HFFc6 (cell line): ENCODE data around the gene SNTG2. TPM values are rescaled to one million over a fixed set of nuclear protein-coding genes. Genes with fewer than 3 reads are reported as not detected.

Experiments used
- DNase-seq: peaks from one replicate; pipeline ENCODE4 v3.0.0-alpha.2; 2018
- H3K27ac Mint-ChIP-seq: 2 replicates; pipeline ENCODE4 v1.8.0; 2020; ENCODE audit warnings: mild to moderate bottlenecking, mixed read lengths
- H3K27me3 Mint-ChIP-seq: 2 replicates; pipeline ENCODE4 v1.8.0; 2021; ENCODE audit warnings: mild to moderate bottlenecking, moderate library complexity, mixed read lengths; ENCODE audit not compliant: insufficient read depth
- H3K36me3 Mint-ChIP-seq: 2 replicates; pipeline ENCODE4 v1.8.0; 2021; ENCODE audit warnings: low read depth, mixed read lengths
- H3K4me1 Mint-ChIP-seq: 2 replicates; pipeline ENCODE4 v1.8.0; 2020; ENCODE audit warnings: low read depth, mixed read lengths
- H3K4me3 Mint-ChIP-seq: 2 replicates; pipeline ENCODE4 v1.8.0; 2020; ENCODE audit warnings: mild to moderate bottlenecking, moderate library complexity, mixed read lengths
- H3K9me3 Mint-ChIP-seq: 2 replicates; pipeline ENCODE4 v1.8.0; 2020; ENCODE audit warnings: mild to moderate bottlenecking, mixed read lengths
- CTCF ChIP-seq: fragments of 200-600 bp; sonication (generic); IDR thresholded peaks from 2 replicates; pipeline ENCODE4 v1.5.0; 2021; ENCODE audit warnings: antibody characterized with exemption, mild to moderate bottlenecking
- total RNA-seq, 6 experiments: library from RNA; stranded (reverse); fragmentation: NEBNext Ultra II Directional; extraction: Animal tissue kit (Norgen Biotek cat#: 25700); gene quantifications; 2 replicates in 1 of 6; 3 replicates in 5 of 6; pipeline ENCODE4 v1.2.3, GENCODE V29; 2021

Gene SNTG2
- total RNA-seq, 6 experiments from 2014 or later = not detected

GRCh38 chr2:1231466-1232063 lies 280.9 kb downstream of the SNTG2 start:
- no peak for TF ChIP-seq CTCF
- Mint-ChIP-seq H3K4me3 (no peak overlapping the region), H3K27me3 (peaks cover 2% of the 10 kb centered on the region; the same call in 1 of the 2 replicates), H3K27ac (no peak overlapping the region), H3K9me3 (peaks cover 30% of the 10 kb centered on the region; the same call in 1 of the 2 replicates), H3K36me3 (peaks cover 15% of the 10 kb centered on the region), H3K4me1 (peaks cover 46% of the 10 kb centered on the region; the same call in 1 of the 2 replicates)
- DNase-seq = no peak

GRCh38 chr2:1233281-1233680 lies 282.6 kb downstream of the SNTG2 start:
- Mint-ChIP-seq H3K9me3 (peaks cover 34% of the 10 kb centered on the region; the same call in 1 of the 2 replicates), H3K4me1 (peaks cover 45% of the 10 kb centered on the region; the same call in 1 of the 2 replicates), H3K27me3 (peaks cover 4% of the 10 kb centered on the region), H3K36me3 (peaks cover 15% of the 10 kb centered on the region), H3K4me3 (no peak overlapping the region; the same call in 1 of the 2 replicates), H3K27ac (peak overlapping the region; percentile 89; the same call in 1 of the 2 replicates)
- DNase-seq = no peak
- no peak for TF ChIP-seq CTCF

GRCh38 chr2:1234731-1235308 lies 284.2 kb downstream of the SNTG2 start:
- TF ChIP-seq CTCF = no peak
- Mint-ChIP-seq H3K27me3 (peaks cover 4% of the 10 kb centered on the region), H3K9me3 (peaks cover 28% of the 10 kb centered on the region; the same call in 1 of the 2 replicates), H3K4me3 (peak overlapping the region; percentile 67; the same call in 1 of the 2 replicates), H3K36me3 (peaks cover 10% of the 10 kb centered on the region), H3K4me1 (peaks cover 41% of the 10 kb centered on the region; the same call in 1 of the 2 replicates), H3K27ac (peak overlapping the region; percentile 89; the same call in 1 of the 2 replicates)
- peak; percentile 4 for DNase-seq

- no peak for DNase-seq
- Mint-ChIP-seq H3K9me3 (peaks cover 18% of the 10 kb centered on the region; the same call in 1 of the 2 replicates), H3K4me3 (no peak overlapping the region; the same call in 1 of the 2 replicates), H3K4me1 (peaks cover 41% of the 10 kb centered on the region; the same call in 1 of the 2 replicates), H3K27me3 (peaks cover 4% of the 10 kb centered on the region), H3K27ac (peak overlapping the region; percentile 44; the same call in 1 of the 2 replicates), H3K36me3 (peaks cover 5% of the 10 kb centered on the region)
- TF ChIP-seq CTCF = no peak
Measured at GRCh38 chr2:1235806-1236205, 285.2 kb downstream of the SNTG2 start.

GRCh38 chr2:1236606-1237005 lies 286.0 kb downstream of the SNTG2 start:
- H3K36me3 Mint-ChIP-seq = peaks cover 5% of the 10 kb centered on the region
- DNase-seq = no peak
- peaks cover 41% of the 10 kb centered on the region; the same call in 1 of the 2 replicates for H3K4me1 Mint-ChIP-seq
- peak overlapping the region; percentile 25; the same call in 1 of the 2 replicates for H3K4me3 Mint-ChIP-seq
- peak overlapping the region; percentile 62; the same call in 1 of the 2 replicates for H3K27ac Mint-ChIP-seq
- TF ChIP-seq CTCF = no peak
- peaks cover 17% of the 10 kb centered on the region; the same call in 1 of the 2 replicates for H3K9me3 Mint-ChIP-seq
- peaks cover 4% of the 10 kb centered on the region for H3K27me3 Mint-ChIP-seq
